Nephron (organoid): ENCODE data around the gene TMPRSS4.
A peak's percentile ranks its signal among the peaks of the same experiment; 100 is the strongest.

Experiments
- H3K27ac Mint-ChIP-seq, 3 experiments: 2 replicates each; pipeline ENCODE4 v1.8.0; 2020; ENCODE audit warnings: mixed read lengths in 3 of 3, mild to moderate bottlenecking in 2 of 3, moderate library complexity in 1 of 3
- H3K27me3 Mint-ChIP-seq: 2 replicates; pipeline ENCODE4 v1.8.0; 2021; ENCODE audit warnings: low read depth, mild to moderate bottlenecking, moderate library complexity, mixed read lengths
- H3K36me3 Mint-ChIP-seq: 2 replicates; pipeline ENCODE4 v1.8.0; 2020; ENCODE audit warnings: low read depth, mixed read lengths
- H3K4me1 Mint-ChIP-seq: 2 replicates; pipeline ENCODE4 v1.8.0; 2020; ENCODE audit warnings: mixed read lengths
- H3K4me3 Mint-ChIP-seq, 3 experiments: 2 replicates each; pipeline ENCODE4 v1.8.0; 2020; ENCODE audit warnings: mild to moderate bottlenecking in 3 of 3, mixed read lengths in 3 of 3, moderate library complexity in 2 of 3
- H3K9me3 Mint-ChIP-seq: 2 replicates; pipeline ENCODE4 v1.8.0; 2020; ENCODE audit warnings: mixed read lengths
- CTCF ChIP-seq, 3 experiments: fragments of 200-600 bp; sonication (generic); IDR thresholded peaks; one replicate each; pipeline ENCODE4 v1.5.0; 2021; ENCODE audit warnings: antibody characterized with exemption in 3 of 3; ENCODE audit not compliant: unreplicated experiment in 3 of 3

TMPRSS4 gene

GRCh38 chr11:118095967-118096367, 19.1 kb downstream of the TMPRSS4 start:
- Mint-ChIP-seq H3K27me3 (peaks cover 15% of the 10 kb centered on the region), H3K27ac (no peak overlapping the region), H3K36me3 (no peaks in the 10 kb centered on the region), H3K9me3 (no peaks in the 10 kb centered on the region), H3K4me3 (no peak overlapping the region), H3K4me1 (peaks cover 11% of the 10 kb centered on the region)
- no peak for TF ChIP-seq CTCF (IDR thresholded peaks at IDR 0.05; ENCODE audit: unreplicated experiment in 3 of 3)

- peak overlapping the region in 1 of 3 experiments; percentile 53 for H3K27ac Mint-ChIP-seq
- no peak overlapping the region for H3K4me3 Mint-ChIP-seq
- H3K4me1 Mint-ChIP-seq: peaks cover 13% of the 10 kb centered on the region
- no peaks in the 10 kb centered on the region for H3K9me3 Mint-ChIP-seq
- peaks cover 16% of the 10 kb centered on the region for H3K27me3 Mint-ChIP-seq
- H3K36me3 Mint-ChIP-seq: no peaks in the 10 kb centered on the region
- TF ChIP-seq CTCF (IDR thresholded peaks at IDR 0.05; ENCODE audit: unreplicated experiment in 3 of 3): no peak
These were observed 22.3 kb downstream of the TMPRSS4 start for GRCh38 chr11:118098996-118099837.

DNA sequence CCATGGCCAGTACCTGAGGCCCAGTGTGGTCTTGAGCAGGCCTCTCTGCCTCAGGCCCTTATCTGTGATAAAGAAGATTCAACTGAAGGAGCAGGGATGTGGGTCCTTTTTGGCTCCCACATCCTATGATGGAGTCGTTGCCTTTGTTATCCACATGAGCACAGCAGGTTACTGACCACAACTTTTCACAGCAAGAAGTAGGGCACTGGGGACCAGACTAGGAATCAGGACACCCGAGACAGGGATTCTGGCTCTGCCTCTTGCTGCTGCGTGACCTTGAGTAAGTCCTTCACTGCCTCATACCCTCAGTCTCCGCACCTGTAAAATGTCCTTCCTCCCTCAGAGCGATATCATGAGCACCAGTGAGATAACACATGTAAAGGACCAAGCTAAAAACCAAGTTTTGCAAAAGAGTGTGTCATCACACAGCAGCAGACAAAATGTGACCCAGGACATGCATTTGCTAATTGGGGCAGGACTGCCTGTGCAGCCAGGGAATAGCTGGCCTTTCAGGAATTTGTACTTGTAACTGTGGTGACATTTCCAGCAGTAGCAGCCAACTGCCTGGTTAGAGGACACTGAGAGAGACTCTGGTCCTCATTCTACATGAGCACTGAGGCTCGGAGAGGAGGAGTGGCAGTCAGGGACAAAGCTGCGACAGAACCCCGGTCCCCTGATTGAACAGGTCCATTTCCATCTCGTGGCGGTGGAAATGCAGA, 23.1 kb downstream of the TMPRSS4 start:
- peaks cover 13% of the 10 kb centered on the region for H3K4me1 Mint-ChIP-seq
- no peaks in the 10 kb centered on the region for H3K9me3 Mint-ChIP-seq

DNA sequence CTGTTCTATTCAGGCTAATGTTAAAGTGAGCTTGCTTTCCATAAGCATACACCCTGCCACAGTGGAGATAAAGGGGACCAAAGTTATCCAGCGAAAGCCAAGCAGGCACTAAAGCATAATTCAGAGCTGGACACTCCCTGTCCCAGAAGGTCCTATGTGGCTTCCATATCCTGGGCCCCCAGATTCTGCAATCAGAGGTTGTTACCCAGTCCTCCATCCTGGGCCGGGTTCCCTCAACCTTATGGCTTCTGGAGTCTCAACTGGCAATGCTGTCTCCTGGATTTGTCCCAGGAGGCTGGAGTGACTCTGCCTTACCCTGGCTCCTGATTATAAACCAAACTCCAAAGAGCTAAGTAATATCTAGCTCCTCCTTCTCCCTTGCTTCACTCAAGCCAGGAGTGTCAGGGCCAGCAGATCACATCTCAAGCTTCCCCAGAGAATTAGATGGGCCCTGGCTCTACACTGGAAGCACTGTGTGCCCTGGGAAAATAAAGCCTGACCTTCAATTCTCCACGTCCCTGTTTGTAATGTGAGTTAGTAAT, 23.9 kb downstream of the TMPRSS4 start:
- Mint-ChIP-seq H3K4me1 (peaks cover 13% of the 10 kb centered on the region), H3K36me3 (no peaks in the 10 kb centered on the region), H3K27me3 (peaks cover 11% of the 10 kb centered on the region), H3K9me3 (no peaks in the 10 kb centered on the region), H3K4me3 (no peak overlapping the region), H3K27ac (no peak overlapping the region)
- TF ChIP-seq CTCF (IDR thresholded peaks at IDR 0.05; ENCODE audit: unreplicated experiment in 3 of 3): no peak

More for the DNA sequence above, 23.1 kb downstream of the TMPRSS4 start:
- Mint-ChIP-seq H3K27ac (no peak overlapping the region), H3K4me3 (no peak overlapping the region), H3K27me3 (peaks cover 16% of the 10 kb centered on the region), H3K36me3 (no peaks in the 10 kb centered on the region)
- no peak for TF ChIP-seq CTCF (IDR thresholded peaks at IDR 0.05; ENCODE audit: unreplicated experiment in 3 of 3)

- no peak overlapping the region for H3K27ac Mint-ChIP-seq
- H3K4me3 Mint-ChIP-seq: no peak overlapping the region
- peaks cover 8% of the 10 kb centered on the region for H3K27me3 Mint-ChIP-seq
- peaks cover 13% of the 10 kb centered on the region for H3K4me1 Mint-ChIP-seq
- TF ChIP-seq CTCF (IDR thresholded peaks at IDR 0.05; ENCODE audit: unreplicated experiment in 3 of 3): no peak
- H3K36me3 Mint-ChIP-seq: no peaks in the 10 kb centered on the region
- no peaks in the 10 kb centered on the region for H3K9me3 Mint-ChIP-seq
These were observed 25.9 kb downstream of the TMPRSS4 start for GRCh38 chr11:118102721-118103261.
